Endometrial microvascular endothelial cells (primary cell): Measurements from ENCODE around the gene CFAP73. TPM values are rescaled to one million over a fixed set of nuclear protein-coding genes. Genes with fewer than 3 reads are reported as not detected.

Experiments used
- in situ Hi-C: cut with HindIII; loops from 2 replicates; pipeline ENCODE4 v1.10.0; 2017; ENCODE audit warnings: low sequenced_read_pairs, low pct_unique_long_range_greater_than_20kb; ENCODE audit errors: inconsistent ontology term
- total RNA-seq: library from RNA; depleted of rRNA; stranded (reverse); fragments of >200 nt; gene quantifications from one replicate; pipeline ENCODE4 v1.2.3, GENCODE V29; 2015; ENCODE audit errors: inconsistent ontology term

The CFAP73 gene
- total RNA-seq, 1 donor from 2014 or later = not detected

DNA sequence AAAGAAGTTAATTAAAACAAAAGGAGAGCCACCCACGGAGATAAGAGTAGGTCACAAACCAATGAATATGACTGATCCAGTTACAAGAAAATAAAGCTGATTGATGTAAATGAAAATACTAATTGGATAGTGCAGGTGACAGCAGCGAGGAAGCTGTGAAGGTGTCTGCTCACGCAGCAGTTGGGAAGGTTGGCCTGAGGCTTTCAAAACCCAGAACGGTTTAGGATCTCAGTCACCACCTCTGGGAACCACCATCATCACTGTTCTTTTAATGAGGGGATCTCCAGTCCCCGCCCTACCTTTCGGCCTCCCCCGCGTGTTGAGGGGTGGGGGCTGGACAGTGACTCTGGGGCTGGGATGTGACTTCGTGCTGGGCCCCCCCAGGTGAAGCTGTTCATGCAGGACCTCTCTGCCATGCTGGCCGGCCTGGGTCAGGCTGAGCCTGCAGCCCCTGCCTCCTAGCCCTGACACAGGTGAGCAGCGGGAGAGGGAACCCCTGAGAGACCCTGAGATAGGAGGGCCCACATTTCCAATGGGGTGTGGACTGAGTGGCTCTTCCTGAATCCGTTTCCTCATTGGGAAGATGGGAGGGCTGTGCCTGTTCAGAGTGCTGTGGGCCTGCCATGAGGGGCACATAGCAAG, 7.8 kb downstream of the CFAP73 start:
- in situ Hi-C loops = loop anchor here (25.0 kb wide), 1 partner anchor 95 kb away; the partner anchor contains the start of gene DTX1

GRCh38 chr12:113158439-113159203, 9.1 kb downstream of the CFAP73 start:
- in situ Hi-C loops = loop anchor here (25.0 kb wide), 1 partner anchor 96 kb away; the partner anchor contains the start of gene DTX1

DNA sequence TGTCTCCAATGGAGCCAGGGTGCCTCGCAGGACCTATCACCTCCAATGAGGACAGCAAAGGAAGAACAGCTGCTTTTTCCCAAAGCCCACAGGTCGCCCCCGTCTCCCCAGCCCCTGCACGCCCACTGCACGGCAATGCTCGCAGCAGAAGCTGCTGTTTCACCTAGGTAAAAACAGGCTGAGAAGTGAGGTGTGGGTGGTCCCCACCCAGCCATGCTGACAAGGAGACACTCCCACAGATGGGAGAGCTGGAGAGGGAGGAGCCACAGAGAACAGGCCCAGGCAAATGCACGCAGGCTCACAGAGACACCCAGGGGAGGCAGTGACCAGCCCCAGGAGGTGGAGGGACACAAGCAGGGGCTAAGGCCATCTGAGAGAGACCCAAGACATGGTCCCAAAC, 10.4 kb downstream of the CFAP73 start:
- in situ Hi-C loops = loop anchor here (25.0 kb wide), 1 partner anchor 98 kb away; the partner anchor contains the start of gene DTX1

DNA sequence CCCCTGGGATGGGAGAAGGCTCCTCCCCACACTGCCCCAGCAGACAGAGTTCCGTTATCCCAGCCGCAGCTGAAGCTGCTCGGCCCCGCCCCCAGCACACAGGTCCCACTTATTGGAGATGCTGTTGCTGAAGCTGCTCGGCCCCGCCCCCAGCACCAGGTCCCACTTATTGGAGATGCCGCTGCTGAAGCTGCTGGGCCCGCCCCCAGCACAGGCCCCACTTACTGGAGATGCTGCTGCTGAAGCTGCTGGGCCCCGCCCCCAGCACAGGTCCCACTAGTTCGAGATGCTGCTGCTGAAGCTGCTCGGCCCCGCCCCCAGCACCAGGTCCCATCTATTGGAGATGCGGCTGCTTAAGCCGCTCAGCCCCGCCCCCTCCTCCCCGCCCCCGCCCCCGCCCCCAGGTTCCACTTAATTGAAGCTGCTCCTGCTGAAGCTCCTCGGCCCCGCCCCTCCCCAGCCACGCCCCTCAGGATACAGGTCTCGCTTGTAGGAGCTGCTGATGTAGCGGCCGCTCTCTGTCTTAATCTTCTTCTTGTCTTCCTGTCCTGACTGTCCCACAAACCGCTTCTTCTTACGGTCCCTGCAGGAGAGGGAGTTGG, 12.0 kb downstream of the CFAP73 start:
- in situ Hi-C loops = loop anchor here (25.0 kb wide), 1 partner anchor 99 kb away; the partner anchor contains the start of gene DTX1

DNA sequence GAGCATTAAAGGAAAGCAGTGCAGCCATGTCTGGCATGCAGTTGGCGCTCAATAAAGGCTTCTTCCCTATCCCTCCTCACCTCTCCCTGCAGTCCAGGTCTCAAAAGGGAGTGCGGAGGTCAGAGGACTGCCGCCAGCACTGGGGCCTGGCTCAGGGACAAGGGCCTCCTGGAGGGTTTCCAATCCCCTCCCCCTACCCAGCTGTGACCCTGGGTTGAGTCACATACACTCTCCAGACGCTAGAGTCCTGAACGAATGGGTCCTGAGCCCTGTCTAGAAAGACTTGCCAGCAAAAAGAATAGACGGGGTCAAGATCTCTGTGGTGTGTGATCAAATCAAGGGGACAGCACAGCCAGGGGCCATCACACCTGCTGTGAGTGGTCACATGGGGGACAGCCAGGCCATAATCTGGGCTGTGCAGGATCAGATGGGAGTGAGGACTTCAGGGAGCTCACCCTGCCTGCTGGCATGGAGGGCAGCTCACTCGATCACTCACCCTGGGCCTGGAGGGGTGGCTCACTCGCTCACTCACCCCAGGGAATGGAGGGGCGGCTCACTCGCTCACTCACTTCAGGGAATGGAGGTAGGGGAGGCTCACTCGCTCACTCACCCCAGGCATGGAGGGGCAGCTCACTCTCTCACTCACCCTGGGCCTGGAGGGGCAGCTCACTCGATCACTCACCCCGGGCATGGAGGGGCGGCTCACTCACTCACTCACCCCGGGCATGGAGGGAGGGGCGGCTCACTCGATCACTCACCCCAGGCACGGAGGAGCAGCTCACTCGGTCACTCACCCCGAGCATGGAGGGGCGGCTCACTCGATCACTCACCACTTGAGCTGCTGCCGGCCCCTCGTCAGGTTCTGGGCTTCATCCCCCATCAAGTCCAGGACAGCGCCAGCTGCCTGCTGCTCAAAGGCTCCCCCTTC, 12.8 kb downstream of the CFAP73 start:
- in situ Hi-C loops = loop anchor here (25.0 kb wide), 1 partner anchor 100 kb away; the partner anchor contains the start of gene DTX1

GRCh38 chr12:113163030-113163360, 13.5 kb downstream of the CFAP73 start:
- in situ Hi-C loops = loop anchor here (25.0 kb wide), 1 partner anchor 101 kb away; the partner anchor contains the start of gene DTX1

- in situ Hi-C loops = loop anchor here (25.0 kb wide), 1 partner anchor 102 kb away; the partner anchor contains the start of gene DTX1
Measured at GRCh38 chr12:113164014-113164413, 14.5 kb downstream of the CFAP73 start.

DNA sequence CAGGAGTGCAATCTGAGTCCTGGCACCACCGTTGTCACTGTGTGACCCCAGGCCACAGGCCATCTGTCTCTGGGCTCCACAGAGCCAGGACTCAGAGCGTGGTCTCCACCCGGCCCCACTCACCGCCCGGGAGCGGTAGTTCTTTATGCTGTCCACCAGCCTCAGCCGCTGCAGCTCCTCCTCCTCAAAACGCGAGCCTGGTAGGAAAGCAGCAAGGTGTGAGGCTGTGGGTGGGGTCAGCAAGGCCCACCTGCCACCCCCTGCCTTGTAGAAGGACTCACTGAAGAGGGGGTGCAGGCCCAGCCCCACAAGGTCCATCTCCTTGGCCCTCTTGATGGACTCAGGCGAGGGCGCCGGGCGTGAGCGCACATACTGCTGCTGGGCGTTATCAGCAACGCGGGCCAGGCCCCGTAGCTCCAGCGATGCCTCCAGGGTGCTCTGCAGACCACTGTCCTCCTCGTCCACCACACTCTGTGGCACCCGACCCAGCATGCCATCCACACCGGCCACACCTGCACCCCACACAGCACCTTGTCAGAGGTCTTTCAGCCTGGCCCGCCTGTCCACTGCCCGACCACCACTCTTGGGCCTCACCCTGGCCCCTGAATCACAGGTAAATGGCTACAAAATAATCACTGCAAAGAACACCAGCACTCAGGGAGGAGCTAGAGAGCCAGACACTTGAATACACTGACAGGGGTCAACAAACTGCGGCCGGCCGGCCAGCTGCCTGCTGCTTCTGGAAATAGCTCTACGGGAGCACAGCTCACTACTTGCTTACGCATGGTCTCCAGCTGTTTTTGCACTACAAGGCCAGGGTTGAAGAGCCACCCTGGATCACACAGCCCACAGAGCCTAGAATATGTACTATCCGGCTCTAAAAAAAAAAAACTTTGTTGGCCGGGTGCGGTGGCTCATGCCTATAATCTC, 16.3 kb downstream of the CFAP73 start:
- in situ Hi-C loops = loop anchor here (25.0 kb wide), 1 partner anchor 103 kb away; the partner anchor contains the start of gene DTX1

- in situ Hi-C loops = loop anchor here (25.0 kb wide), 1 partner anchor 106 kb away; the partner anchor contains the start of gene DTX1
Measured at GRCh38 chr12:113167868-113168267, 18.3 kb downstream of the CFAP73 start.

- in situ Hi-C loops = loop anchor here (25.0 kb wide), 1 partner anchor 107 kb away; the partner anchor contains the start of gene DTX1
Measured at GRCh38 chr12:113169697-113170096, 20.2 kb downstream of the CFAP73 start.

GRCh38 chr12:113170457-113170856, 20.9 kb downstream of the CFAP73 start:
- in situ Hi-C loops = loop anchor here (25.0 kb wide), 1 partner anchor 108 kb away; the partner anchor contains the start of gene DTX1

DNA sequence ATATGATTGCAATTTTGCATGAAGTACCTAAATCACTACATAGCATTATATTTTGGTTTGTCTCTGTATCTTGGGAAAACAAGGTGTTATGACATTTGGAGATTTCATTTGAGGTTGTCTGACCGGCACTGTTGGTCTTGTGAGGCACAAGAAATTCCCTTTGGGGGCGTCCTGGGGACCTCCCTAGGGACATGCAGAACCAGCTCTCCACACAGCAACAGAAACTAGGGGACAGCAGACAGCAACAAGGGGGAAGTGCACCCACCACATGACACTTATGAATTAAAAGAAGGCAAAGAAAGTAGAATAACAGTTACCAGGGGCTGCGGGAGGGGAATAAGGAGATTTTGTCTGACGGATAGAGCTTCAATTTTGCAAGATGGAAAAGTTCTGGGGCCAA, 21.4 kb downstream of the CFAP73 start:
- in situ Hi-C loops = loop anchor here (25.0 kb wide), 1 partner anchor 109 kb away; the partner anchor contains the start of gene DTX1

DNA sequence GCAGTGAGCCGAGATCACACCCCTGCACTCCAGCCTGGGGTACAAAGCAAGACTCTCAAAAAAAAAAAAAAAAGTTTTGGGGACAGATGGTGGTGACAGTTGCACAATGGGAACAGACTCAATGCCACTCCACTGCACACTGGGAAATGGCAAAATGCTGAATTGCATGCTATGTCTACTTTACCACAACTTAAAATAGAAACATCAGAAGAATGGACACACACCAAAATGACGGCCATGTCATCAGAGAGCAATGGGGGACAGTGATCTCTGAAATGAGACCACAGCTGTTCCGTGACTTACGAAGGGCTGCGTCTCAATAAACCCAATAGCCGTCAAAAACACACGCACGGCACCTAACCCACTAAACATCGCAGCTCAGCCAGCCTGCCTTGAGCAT, 22.0 kb downstream of the CFAP73 start:
- in situ Hi-C loops = loop anchor here (25.0 kb wide), 1 partner anchor 109 kb away; the partner anchor contains the start of gene DTX1

DNA sequence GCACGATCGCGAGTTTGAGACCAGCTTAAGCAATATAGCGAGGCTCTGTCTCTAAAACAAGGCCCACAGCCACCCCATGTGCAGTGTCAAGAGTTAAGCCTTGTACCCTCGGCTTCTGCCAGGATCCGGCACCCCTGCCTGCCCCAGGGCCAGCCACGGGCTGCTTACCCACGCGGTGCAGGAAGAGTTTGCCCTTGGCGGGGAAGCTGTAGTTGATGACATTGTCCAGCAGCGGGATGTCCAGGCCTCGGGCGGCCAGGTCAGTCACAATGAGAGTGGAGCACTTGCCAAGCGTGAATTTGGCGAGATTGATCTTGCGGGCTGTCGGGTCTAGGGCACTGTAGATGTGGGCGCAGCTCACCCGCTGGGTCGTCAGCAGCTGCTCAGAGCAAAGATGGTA, 22.7 kb downstream of the CFAP73 start:
- in situ Hi-C loops = loop anchor here (25.0 kb wide), 1 partner anchor 110 kb away; the partner anchor contains the start of gene DTX1

- in situ Hi-C loops = loop anchor here (25.0 kb wide), 1 partner anchor 111 kb away; the partner anchor contains the start of gene DTX1
Measured at GRCh38 chr12:113173081-113173698, 23.7 kb downstream of the CFAP73 start.
